DMS53 (cell line): ENCODE results near the gene ARMH4.

Source experiments
- DNase-seq: peaks from one replicate; lab custom pipeline; 2025; lab: John Stamatoyannopoulos, UW

Gene ARMH4, protein sequence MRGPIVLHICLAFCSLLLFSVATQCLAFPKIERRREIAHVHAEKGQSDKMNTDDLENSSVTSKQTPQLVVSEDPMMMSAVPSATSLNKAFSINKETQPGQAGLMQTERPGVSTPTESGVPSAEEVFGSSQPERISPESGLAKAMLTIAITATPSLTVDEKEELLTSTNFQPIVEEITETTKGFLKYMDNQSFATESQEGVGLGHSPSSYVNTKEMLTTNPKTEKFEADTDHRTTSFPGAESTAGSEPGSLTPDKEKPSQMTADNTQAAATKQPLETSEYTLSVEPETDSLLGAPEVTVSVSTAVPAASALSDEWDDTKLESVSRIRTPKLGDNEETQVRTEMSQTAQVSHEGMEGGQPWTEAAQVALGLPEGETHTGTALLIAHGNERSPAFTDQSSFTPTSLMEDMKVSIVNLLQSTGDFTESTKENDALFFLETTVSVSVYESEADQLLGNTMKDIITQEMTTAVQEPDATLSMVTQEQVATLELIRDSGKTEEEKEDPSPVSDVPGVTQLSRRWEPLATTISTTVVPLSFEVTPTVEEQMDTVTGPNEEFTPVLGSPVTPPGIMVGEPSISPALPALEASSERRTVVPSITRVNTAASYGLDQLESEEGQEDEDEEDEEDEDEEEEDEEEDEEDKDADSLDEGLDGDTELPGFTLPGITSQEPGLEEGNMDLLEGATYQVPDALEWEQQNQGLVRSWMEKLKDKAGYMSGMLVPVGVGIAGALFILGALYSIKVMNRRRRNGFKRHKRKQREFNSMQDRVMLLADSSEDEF

DNA sequence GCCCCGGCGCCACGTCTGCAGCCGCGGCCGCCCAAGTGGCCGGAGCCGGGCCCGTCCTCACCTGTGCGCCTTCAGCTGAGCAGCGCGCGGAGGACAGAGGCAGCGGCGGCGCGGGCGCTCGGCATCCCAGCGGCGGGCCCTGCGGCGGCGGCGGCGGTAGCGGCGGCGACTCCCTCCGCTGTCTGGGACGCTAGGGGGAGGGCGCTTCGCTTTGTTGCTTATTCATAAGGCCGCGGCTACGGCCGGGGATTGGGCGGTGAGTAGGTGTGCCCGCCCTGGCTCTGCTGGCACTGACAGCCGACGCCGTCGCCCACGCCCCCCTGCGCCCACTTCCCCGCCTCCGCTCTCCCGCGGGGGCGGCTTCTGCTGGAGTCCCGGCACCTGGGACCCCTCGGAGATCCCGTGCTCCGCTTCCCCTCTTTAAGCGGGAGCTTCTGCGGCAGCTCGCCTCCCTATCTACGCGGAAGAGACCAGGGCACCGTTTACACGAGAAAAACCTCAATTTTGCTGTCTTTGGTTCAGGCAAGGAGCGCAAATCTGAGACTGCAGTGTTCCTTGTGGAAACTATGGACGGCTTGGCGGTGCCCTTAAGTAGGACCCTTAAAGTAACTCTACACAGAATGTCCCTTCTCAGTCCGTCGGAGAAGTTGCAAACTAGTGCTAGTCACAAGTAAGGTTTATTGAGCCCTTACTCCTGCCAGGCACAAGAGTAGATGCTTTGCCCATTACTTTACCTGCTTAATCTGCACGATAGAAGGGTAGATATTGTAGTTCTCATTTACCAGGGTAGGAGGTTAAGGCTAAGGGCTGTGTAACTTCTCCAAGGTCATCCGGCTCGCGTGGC lies at the start of gene ARMH4:
ARMH4 (minus strand) TSS at position 200 of the 844 bp plus-strand sequence. CDS start 12,855 bp downstream, outside the sequence.
- peak; percentile 91 for DNase-seq

DNA sequence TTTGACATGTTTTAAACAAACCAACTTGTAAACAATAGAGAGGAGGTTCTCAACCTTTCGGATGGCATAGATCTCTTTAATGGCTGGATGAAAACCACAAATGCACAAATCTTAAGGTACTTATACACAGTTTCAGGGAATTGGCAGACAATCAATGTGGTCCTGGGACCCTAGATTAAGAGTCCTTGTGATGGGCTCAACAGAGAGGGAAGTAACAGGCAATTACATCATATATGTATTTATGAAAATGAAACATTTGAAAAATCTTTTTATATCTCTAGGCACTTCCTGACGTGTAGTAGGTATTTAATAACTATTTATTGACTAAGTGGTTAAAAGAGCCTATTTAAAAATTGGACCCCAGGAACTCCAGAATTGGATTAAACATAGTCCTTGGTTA lies 48.8 kb upstream of the ARMH4 start:
- peak; percentile 16 for DNase-seq

DNA sequence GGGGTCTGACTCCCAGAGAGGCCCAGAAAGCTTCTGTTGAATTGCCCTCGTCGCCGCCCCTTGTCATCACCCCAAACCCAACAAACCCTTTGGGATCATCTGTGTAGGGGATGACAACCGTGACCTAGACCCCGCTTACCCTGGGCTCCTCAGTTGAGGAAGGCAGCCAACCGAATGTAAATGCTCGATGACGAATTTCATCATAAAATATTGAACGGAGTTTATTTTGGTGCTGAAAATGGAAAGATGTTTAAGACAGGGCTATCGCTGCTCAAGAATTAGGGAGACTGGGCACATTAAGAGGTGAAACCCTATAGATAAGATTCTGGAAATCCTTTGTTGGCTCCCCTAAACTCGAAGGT lies 48.4 kb upstream of the ARMH4 start:
- DNase-seq: no peak

DNA sequence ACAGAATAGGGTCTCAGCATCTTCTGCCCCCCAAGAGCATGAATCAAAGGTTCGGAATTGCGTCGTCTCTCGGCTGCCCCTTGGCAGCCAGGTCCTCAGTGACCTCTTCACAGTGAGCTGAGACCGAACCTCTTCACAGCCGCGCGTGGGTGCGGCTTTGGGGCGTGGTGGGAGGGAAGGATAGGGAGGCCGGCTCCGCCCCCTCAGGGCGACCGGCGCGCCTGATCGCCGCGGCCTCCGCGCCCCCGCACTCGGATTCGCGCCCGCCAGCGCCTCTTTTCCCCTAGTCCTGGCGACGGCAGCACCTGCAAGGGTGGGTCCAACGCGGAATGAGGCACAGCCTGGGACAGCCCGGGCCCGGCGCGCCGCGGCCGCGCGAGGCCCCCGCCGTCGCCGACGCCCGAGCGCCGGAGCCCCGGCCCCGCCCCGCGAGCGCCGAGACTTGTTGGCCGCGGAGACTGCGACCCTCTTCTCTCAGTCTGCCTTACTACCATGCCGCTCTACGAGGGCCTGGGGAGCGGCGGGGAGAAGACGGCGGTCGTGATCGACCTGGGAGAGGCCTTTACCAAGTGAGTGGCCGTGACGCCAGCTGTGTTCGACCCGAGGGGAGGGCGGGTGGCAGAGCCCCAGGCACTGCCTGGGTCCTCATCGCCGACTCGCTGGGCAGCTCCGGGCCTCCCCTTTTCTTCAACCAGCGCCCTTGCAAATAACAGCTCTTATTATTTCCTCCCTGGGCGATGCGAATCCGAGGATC lies 47.9 kb upstream of the ARMH4 start, which contains the start of gene ACTR10:
ACTR10 (plus strand) TSS at position 424 of the 754 bp plus-strand sequence; CDS start at position 493, 69 bp downstream.
- DNase-seq: peak; percentile 92

DNA sequence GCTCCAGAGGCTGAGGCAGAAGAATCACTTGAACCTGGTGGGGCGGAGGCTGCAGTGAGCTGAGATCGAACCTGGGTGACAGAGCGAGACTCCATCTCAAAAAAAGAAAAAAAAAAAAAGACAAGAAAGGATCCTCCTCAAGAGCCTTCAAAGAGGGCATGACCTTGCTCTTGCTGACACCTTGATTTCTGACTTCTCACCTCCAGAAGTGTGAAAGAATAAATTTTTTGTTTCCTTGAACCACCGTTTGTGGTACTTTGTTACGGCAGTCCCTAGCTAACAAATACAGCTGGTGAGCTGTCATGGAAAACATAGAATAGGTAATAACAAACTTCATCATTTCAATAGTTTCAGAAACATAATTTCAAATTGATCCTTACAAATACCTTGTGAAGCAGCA lies 46.1 kb upstream of the ARMH4 start:
- DNase-seq: no peak

DNA sequence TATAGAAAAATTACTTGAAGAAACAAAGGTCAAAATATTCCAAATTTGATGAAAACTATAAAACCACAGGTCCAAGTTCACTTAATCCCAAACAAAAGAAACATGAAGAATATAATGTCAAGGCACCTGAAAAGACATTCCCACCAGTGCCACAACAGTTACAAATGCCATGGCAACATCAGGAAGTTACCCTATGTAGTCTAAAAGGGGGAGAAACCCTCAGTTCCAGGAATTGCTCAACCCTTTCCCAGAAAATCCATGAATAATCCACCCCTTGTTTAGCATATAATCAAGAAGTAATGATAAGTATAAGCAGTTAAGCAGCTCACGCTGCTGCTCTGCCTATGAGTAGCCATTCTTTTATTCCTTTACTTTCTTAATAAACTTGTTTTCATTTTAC lies 44.2 kb upstream of the ARMH4 start:
- no peak for DNase-seq

DNA sequence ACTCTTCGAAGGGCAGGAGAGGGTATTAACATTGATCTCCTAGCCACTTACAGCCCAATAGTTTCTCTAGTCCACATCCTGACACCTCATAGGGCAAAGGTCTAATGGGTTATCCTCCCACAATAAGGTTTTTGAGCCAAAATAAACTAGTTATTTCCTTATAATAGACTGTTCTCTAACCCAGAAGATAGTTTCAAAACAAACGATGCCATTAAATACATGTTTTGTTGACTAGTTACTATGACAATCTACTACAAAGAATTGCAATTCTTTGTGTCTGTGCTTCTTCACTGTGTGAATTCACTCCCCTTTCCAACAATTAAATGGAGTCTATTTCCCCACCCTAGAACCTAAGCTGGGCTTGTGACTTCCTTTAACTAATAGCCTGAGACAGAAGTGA lies 41.5 kb upstream of the ARMH4 start:
- peak; percentile 36 for DNase-seq

DNA sequence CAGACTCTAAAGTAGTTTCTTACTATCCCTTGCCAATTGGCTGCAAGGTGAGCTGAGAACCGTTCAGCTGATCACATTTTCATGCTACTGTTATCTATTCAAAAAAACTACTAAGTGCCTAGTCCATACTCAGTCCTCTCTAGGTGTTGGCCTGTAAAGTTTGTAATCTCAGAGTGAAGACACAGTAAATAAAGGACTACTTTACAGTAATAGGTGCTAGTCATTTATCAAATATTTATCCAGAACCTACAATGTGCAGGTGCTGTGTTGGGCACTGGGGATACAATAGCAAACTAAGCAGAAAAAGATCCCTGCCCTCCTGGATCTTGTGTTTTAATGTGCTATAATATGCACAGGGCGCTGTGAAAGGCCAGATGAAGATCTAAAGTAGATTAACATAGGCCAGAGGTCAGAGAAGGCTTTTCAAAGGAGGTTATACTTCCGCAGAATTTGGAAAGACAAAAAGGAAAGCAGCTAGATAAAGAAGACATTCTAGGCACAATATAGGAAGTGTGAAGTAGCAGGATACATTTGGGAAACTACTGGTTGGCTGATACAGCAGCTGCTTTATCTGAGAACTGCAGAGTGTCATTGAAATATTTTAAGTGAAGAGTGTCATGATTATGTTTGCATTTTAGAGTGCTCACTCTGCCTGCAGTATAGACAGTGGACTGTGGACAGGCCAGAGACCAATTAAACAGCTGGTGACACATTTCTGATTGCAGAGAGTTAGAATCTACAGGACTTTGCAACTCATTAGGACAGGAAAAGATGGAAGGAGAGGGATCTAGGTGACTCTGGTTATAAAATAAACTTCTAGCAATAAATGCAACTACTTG lies 40.0 kb upstream of the ARMH4 start:
- DNase-seq: peak; percentile 67

DNA sequence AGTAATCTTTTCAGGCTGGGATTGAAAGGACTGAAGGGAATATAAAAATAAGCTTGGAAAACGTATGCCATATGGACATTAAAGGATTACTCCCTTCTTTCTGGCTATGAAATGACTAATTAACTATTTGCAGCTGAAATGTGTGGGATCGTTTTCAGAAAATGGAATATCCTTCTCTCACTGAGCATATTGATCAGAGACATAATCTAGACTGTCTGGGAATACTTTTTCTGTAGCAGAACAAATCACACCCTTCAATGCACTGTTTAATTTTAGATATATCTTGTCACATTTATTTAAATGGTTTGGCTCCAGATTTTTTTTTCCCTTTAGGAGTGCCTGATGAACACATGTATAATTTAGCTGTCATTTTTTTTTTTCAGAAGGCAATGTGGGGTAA lies 37.2 kb upstream of the ARMH4 start:
- no peak for DNase-seq

DNA sequence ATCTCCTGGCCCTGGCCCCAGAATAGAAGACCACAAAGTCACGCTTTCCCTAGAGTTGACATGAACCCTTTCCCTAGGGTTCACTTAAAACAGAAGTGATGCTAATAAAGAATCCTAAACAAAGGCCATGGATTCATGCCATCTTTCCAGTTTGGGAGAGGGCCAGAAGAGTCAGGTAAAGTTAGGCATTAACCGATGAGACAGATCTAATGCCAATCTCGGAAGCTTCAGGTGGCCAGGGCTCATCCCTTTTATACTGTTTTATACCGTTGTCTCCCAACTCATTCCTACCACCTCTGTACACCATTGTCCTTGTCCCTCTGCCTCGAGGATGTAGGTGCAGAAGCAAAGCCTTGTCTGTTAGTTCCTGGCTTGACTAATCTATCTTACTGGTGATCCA lies 25.1 kb upstream of the ARMH4 start:
- no peak for DNase-seq

DNA sequence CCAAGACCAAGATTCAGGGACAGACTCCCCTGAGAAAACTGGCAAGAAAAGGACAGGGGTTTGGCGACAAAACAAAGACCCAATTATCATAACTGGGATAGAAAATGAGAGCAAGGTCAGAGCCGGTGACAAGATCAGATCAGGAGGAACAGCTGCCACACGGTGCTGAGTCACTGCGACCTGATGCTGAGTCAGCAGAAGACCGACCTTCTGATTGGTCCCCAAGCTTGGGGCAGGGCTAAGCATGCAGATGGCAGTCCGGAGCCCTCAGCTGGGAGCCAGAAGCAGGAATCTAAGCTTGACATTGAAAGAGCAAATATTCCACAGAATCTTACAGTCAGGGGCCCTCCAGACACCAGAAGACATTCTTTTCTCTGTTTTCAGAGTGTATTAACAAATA lies 19.1 kb upstream of the ARMH4 start:
- peak; percentile 95 for DNase-seq

DNA sequence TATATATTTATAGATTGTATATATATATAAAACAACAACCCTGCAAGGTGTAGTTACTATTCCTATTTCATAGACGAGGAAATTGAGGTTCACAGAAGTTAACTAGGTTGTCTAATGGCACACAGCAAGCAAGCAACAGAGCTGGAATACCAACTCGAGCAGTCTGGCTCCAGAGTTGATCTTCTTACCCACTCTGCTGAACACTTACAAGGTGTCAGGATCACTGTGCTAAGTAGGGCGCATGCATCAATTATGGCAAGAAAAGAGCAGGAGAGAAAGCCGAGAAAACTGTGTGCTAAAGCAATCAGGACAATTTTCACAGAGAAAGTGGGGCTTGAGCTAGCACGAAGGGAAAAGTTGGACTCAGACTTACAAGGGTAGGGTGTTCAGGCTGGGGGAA lies 15.9 kb upstream of the ARMH4 start:
- no peak for DNase-seq

DNA sequence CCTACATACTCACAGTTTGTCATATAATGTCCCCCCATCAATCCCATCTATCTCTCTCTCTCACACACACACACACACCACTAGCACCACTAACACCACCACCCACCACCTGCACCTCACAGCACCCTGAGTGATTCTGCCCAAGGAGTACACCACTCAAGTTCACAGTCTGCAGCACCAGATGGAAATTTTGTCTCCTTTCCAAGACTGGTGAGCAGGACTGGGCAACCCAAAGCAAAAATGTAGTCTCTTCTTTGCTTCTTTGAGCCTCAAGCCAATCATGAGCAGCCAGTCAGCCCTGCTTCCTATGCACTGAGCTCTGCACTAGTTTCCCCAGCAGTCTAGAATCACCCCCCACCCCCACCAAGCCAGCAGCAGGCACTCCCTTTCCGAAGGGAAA lies 15.0 kb upstream of the ARMH4 start:
- DNase-seq: no peak

DNA sequence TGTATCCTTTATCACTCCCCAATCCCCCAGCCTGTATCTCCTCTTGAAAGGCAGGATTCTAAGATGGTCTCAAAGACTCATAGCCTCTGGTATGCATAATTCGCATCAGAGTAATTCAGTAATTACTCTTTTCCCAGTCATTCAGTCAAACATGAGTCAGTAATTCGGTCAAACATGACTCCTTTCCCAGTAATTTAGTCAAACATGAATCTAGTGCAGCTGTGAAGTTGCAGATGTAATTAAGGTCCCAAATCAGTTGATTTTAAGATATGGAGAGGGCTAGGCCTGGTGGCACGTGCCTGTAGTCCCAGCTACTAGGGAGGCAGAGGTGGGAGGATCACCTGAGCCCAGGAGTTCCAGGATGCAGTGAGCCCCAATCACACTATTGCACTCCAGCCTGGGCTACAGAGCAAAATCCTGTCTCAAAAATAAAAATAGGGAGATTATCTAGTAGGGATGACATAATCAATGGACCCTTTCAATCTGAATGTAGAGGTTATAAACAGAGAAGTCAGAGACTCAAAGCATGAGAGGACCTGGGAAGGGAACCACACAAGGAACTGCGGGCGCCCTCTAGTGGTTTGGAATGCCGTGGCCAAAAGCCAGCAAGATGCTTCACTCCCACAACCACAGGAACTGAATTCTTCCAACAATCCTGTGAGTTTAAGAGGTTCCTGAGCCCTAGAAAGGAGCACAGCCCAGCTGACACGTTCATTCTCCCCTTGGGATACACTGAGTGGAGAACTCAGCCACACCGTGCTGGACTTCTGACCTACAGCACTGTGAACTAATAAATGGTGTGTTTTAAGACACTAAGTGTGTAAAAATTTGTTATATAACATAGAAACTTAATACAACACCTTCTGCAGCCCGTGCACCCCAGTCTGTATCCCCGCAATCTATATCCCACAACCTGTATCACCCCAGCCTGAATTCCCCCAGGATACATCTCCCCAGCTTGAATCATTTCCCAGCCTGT lies 14.3 kb upstream of the ARMH4 start:
- DNase-seq: peak; percentile 88

DNA sequence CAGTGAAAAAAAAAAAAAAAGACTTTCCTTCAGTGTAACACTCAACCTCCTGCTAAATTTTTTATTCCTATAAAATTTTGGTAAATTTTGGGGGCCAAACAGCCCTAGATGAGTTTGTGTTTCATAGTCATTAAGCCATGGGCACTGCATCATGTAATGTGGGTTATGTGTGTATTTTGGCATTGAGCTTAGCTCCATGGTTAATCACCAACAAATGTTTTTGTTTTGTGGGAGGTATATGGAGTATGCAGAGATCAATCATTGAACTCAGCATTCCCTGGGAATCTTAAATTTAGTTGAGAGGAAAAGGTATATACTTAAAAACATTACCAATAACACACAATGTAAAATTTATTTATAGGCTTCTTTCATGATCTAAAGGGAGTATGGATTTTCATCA lies 8.5 kb upstream of the ARMH4 start:
- DNase-seq: no peak

DNA sequence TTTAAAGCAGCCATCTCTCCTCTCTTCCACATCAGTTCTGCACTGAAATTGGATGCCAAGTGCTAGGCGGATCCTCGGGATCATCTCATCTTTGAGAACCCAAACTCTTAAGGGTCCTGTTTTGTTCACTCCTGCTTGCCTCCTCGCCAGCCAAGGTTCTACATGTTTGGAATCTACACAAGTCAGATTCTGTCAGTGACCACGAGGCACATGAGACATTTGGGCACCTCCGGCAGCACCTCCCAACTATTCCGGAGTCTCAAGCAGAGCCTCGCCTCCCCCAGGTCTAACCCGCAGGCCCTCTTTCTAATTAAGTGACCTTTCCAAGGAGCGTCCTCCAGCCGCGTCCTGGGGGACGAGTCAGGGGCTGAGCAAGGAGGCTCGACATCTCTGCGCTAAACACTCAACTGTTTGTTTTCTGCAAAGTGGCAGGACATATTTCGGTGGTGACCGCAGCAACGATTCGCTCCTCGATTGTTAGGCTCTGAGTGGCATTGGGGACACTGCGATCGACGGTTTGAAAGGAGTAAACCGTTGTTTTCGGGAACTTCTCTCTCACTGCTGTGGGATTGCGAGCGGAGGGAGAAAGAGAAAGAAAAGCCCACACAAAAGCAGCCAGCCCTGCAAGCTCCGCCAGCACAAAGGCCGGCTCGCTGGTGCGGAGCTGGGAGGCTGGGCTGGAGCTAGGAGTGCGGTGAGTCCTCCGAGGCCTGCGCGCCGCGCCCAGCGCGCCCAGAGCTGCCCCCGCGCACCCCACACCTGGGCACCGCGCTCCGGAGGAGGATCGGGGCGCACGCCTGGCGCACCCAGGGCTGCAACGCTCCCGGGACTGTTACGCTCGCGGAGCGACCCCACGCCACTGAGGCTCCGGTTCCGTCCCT lies 640 bp downstream of the ARMH4 start:
- DNase-seq: peak; percentile 63

DNA sequence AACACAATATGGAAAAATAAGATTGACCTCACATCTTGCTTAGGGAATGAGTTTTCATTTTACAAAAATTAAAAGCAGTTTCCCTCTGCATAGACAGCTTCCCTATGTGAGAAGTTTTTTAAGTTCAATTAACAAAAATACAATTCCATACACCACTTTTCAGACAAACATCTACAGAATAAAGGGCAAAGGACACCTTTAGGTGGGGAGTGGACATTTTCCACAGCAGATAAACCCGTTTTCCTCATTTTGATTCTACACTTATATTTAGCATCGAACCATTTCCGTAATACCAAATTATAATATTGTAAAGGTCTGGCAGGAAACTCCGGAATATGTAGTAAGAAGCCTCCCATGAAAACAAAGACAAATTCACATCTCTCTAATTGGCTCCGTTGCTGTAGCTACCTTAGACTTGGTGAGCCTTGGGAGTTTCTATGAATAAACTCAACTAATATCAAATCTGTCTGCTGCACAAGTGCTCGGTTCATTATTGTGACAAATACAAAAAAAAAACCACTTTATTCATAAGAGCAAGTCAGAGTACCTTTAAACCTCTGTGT lies 1.7 kb downstream of the ARMH4 start:
- DNase-seq: no peak

DNA sequence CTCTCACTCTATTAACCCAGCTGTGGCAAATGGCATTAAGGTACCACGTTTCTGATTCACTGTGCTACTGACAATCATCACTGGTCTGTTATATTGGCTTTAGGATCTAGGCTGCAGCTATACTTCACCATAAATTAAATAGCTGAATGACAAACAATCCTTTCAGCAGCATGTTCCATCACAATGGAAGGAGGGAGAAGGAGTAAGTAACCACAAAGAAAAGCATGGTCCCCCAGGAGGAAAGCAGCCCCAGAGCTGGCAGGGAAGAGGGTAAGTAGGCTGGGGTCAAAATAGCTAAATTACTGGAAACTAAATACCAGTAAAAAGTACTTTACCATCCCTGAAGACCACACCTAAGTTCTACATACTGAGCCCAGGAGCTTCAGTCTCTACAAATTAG lies 2.8 kb downstream of the ARMH4 start:
- no peak for DNase-seq
